ENCODE measurements around the gene SLC6A18.

SLC6A18 gene

GRCh38 chr5:1206521-1207412 is 18.4 kb upstream of the SLC6A18 start:
- no peak overlapping the region for H3K27ac ChIP-seq
- H3K36me3 ChIP-seq = no peaks in the 10 kb centered on the region
- H3K4me1 ChIP-seq (ENCODE audit: control insufficient read depth in 1 of 2, insufficient read depth in 1 of 2, low read depth in 1 of 2, low read length in 1 of 2) = no peaks in the 10 kb centered on the region
- peaks cover 11% of the 10 kb centered on the region for H3K27me3 ChIP-seq
- no peak for TF ChIP-seq CTCF (IDR thresholded peaks at IDR 0.05)
- H3K4me3 ChIP-seq (ENCODE audit: low read depth in 1 of 2, low read length in 1 of 2) = no peak overlapping the region
- H3K9me3 ChIP-seq = no peaks in the 10 kb centered on the region

GRCh38 chr5:1207555-1207954 is 17.6 kb upstream of the SLC6A18 start:
- no peak for TF ChIP-seq CTCF (IDR thresholded peaks at IDR 0.05)
- Histone ChIP-seq H3K27me3 (peaks cover 11% of the 10 kb centered on the region), H3K27ac (no peak overlapping the region), H3K4me1 (ENCODE audit: control insufficient read depth in 1 of 2, insufficient read depth in 1 of 2, low read depth in 1 of 2, low read length in 1 of 2) (no peaks in the 10 kb centered on the region), H3K9me3 (no peaks in the 10 kb centered on the region), H3K4me3 (ENCODE audit: low read depth in 1 of 2, low read length in 1 of 2) (no peak overlapping the region), H3K36me3 (no peaks in the 10 kb centered on the region)

GRCh38 chr5:1208221-1208742 is 16.9 kb upstream of the SLC6A18 start:
- Histone ChIP-seq H3K4me3 (ENCODE audit: low read depth in 1 of 2, low read length in 1 of 2) (no peak overlapping the region), H3K27me3 (peaks cover 11% of the 10 kb centered on the region), H3K36me3 (no peaks in the 10 kb centered on the region), H3K4me1 (ENCODE audit: control insufficient read depth in 1 of 2, insufficient read depth in 1 of 2, low read depth in 1 of 2, low read length in 1 of 2) (no peaks in the 10 kb centered on the region), H3K27ac (no peak overlapping the region), H3K9me3 (no peaks in the 10 kb centered on the region)
- no peak for TF ChIP-seq CTCF (IDR thresholded peaks at IDR 0.05)

GRCh38 chr5:1208743-1209488 is 16.3 kb upstream of the SLC6A18 start:
- no peak overlapping the region for H3K4me3 ChIP-seq (ENCODE audit: low read depth in 1 of 2, low read length in 1 of 2)
- H3K27ac ChIP-seq = no peak overlapping the region
- no peak for TF ChIP-seq CTCF (IDR thresholded peaks at IDR 0.05)
- no peaks in the 10 kb centered on the region for H3K4me1 ChIP-seq (ENCODE audit: control insufficient read depth in 1 of 2, insufficient read depth in 1 of 2, low read depth in 1 of 2, low read length in 1 of 2)
- H3K36me3 ChIP-seq = no peaks in the 10 kb centered on the region
- peaks cover 11% of the 10 kb centered on the region for H3K27me3 ChIP-seq
- H3K9me3 ChIP-seq = no peaks in the 10 kb centered on the region

GRCh38 chr5:1209489-1209852 is 15.7 kb upstream of the SLC6A18 start:
- Histone ChIP-seq H3K27ac (no peak overlapping the region), H3K4me1 (ENCODE audit: control insufficient read depth in 1 of 2, insufficient read depth in 1 of 2, low read depth in 1 of 2, low read length in 1 of 2) (no peaks in the 10 kb centered on the region), H3K9me3 (no peaks in the 10 kb centered on the region), H3K36me3 (no peaks in the 10 kb centered on the region), H3K27me3 (peaks cover 11% of the 10 kb centered on the region), H3K4me3 (ENCODE audit: low read depth in 1 of 2, low read length in 1 of 2) (no peak overlapping the region)
- no peak for TF ChIP-seq CTCF (IDR thresholded peaks at IDR 0.05)
